H1 (cell line): ENCODE data around the gene FAF2. TPM values are rescaled to one million over a fixed set of nuclear protein-coding genes. Genes with fewer than 3 reads are reported as not detected.

ENCODE experiments used
- CTCF ChIA-PET: fragments of 300-600 bp; sonication (Branson Sonifier 250); formaldehyde crosslinking; loops from one replicate; lab custom pipeline; 2021; ENCODE audit not compliant: partially characterized antibody; lab: Charles Lee
- POLR2A ChIA-PET: fragments of 300-600 bp; sonication (Branson Sonifier 250); formaldehyde crosslinking; loops from one replicate; lab custom pipeline; 2021; ENCODE audit warnings: inconsistent platforms; ENCODE audit not compliant: partially characterized antibody; lab: Charles Lee
- DNase-seq, 2 experiments: peaks; one replicate each; pipeline versions ENCODE4 v3.0.0 to v3.0.0-alpha.2; 2010 to 2022; ENCODE audit warnings: low spot score in 2 of 2, low read depth in 1 of 2, mixed read lengths in 1 of 2
- FAIRE-seq: peaks from 2 replicates; lab custom pipeline; 2011; peaks lifted over from hg19 to GRCh38; lab: Jason Lieb, UNC
- H2AFZ ChIP-seq: 2 replicates; pipeline ENCODE4 v1.8.1; 2012; ENCODE audit warnings: low read length, inconsistent platforms
- H2AK5ac ChIP-seq: 2 replicates; pipeline ENCODE4 v1.6.1; 2013; ENCODE audit warnings: low read depth, low read length
- H2BK120ac ChIP-seq: replicated peaks from 2 replicates; pipeline ENCODE3; 2013; ENCODE audit warnings: low read depth, low read length, inconsistent platforms
- H2BK12ac ChIP-seq: 2 replicates; pipeline ENCODE4 v1.6.1; 2013; ENCODE audit warnings: low read depth, low read length
- H2BK15ac ChIP-seq: 2 replicates; pipeline ENCODE4 v1.6.1; 2013; ENCODE audit warnings: low read length
- H2BK20ac ChIP-seq: 2 replicates; pipeline ENCODE4 v1.6.1; 2013; ENCODE audit warnings: low read length
- H2BK5ac ChIP-seq: 2 replicates; pipeline ENCODE4 v1.6.1; 2013; ENCODE audit warnings: low read depth, low read length
- H3K14ac ChIP-seq: 2 replicates; pipeline ENCODE4 v1.6.1; 2013; ENCODE audit warnings: inconsistent platforms; ENCODE audit not compliant: insufficient read length
- H3K18ac ChIP-seq: 2 replicates; pipeline ENCODE4 v1.6.1; 2013; ENCODE audit warnings: low read length; ENCODE audit errors: extremely low read depth
- H3K23ac ChIP-seq: 2 replicates; pipeline ENCODE4 v1.6.1; 2013; ENCODE audit warnings: inconsistent platforms; ENCODE audit not compliant: insufficient read length
- H3K23me2 ChIP-seq: 2 replicates; pipeline ENCODE4 v1.6.1; 2013; ENCODE audit warnings: low read depth, low read length
- H3K27ac ChIP-seq: 2 replicates; pipeline ENCODE4 v1.6.1; 2011; ENCODE audit warnings: low read depth, low read length, inconsistent platforms
- H3K27me3 ChIP-seq, 4 experiments: replicated peaks in 1 of 4; 1 replicate in 1 of 4; 2 replicates in 3 of 4; pipeline versions ENCODE4 v1.6.1 to v1.8.1; 2011 to 2013; ENCODE audit warnings: low read length in 3 of 4, mild to moderate bottlenecking in 3 of 4, inconsistent platforms in 2 of 4, mixed read lengths in 2 of 4, moderate library complexity in 1 of 4; ENCODE audit not compliant: control insufficient read depth in 3 of 4, insufficient read depth in 3 of 4; ENCODE audit errors: extremely low read depth in 1 of 4
- H3K36me3 ChIP-seq, 4 experiments: 2 replicates each; pipeline versions ENCODE4 v1.6.1 to v1.8.1; 2011 to 2013; ENCODE audit warnings: mild to moderate bottlenecking in 4 of 4, low read length in 3 of 4, moderate library complexity in 2 of 4, control low read depth in 1 of 4, inconsistent platforms in 1 of 4; ENCODE audit not compliant: insufficient read depth in 4 of 4, control insufficient read depth in 2 of 4
- H3K4ac ChIP-seq: replicated peaks from 2 replicates; pipeline ENCODE3; 2013; ENCODE audit warnings: low read length, low read depth, mixed read lengths, inconsistent platforms; ENCODE audit not compliant: insufficient read length
- H3K4me1 ChIP-seq, 4 experiments: replicated peaks in 1 of 4; 1 replicate in 1 of 4; 2 replicates in 3 of 4; pipeline versions ENCODE4 v1.6.1 to v1.8.1; 2011 to 2013; ENCODE audit warnings: low read length in 3 of 4, inconsistent platforms in 2 of 4, mixed read lengths in 1 of 4; ENCODE audit not compliant: insufficient read depth in 4 of 4, control insufficient read depth in 3 of 4
- H3K4me2 ChIP-seq, 2 experiments: 2 replicates each; pipeline versions ENCODE4 v1.6.1 to v1.8.1; 2011 to 2013; ENCODE audit warnings: low read depth in 2 of 2, low read length in 2 of 2, control low read depth in 1 of 2, inconsistent platforms in 1 of 2, mild to moderate bottlenecking in 1 of 2; ENCODE audit not compliant: insufficient read depth in 1 of 2
- H3K4me3 ChIP-seq, 4 experiments: fragments of 200-600, 300-600 bp in 1 of 4; sonication (generic), shearing (Covaris generic), sonication (Bioruptor Twin) in 1 of 4; 2 replicates each; pipeline versions ENCODE4 v1.5.1 to v1.8.1; 2011 to 2016; ENCODE audit warnings: low read length in 4 of 4, low read depth in 3 of 4, control low read depth in 2 of 4, inconsistent platforms in 2 of 4, mild to moderate bottlenecking in 2 of 4, mixed read lengths in 1 of 4, moderate library complexity in 1 of 4; ENCODE audit not compliant: insufficient read depth in 2 of 4; ENCODE audit errors: extremely low read depth in 1 of 4
- H3K56ac ChIP-seq: replicated peaks from 2 replicates; pipeline ENCODE3; 2013; ENCODE audit warnings: low read depth, mild to moderate bottlenecking, mixed read lengths, low read length, inconsistent platforms; ENCODE audit not compliant: insufficient read length
- H3K79me1 ChIP-seq: 2 replicates; pipeline ENCODE4 v1.6.1; 2013; ENCODE audit warnings: low read depth, low read length, control low read depth
- H3K79me2 ChIP-seq, 2 experiments: 2 replicates each; pipeline versions ENCODE4 v1.6.1 to v1.8.1; 2012 to 2013; ENCODE audit warnings: low read length in 2 of 2, mild to moderate bottlenecking in 2 of 2, inconsistent platforms in 1 of 2; ENCODE audit not compliant: insufficient read depth in 2 of 2, control insufficient read depth in 1 of 2
- H3K9ac ChIP-seq, 4 experiments: replicated peaks in 1 of 4; 1 replicate in 1 of 4; 2 replicates in 3 of 4; pipeline versions ENCODE4 v1.6.1 to v1.8.1; 2011 to 2013; ENCODE audit warnings: low read depth in 3 of 4, low read length in 3 of 4, control low read depth in 2 of 4, mild to moderate bottlenecking in 2 of 4, moderate library complexity in 2 of 4, inconsistent platforms in 1 of 4; ENCODE audit errors: extremely low read depth in 1 of 4
- H3K9me3 ChIP-seq, 2 experiments: 2 replicates each; pipeline versions ENCODE4 v1.6.1 to v1.8.1; 2012 to 2013; ENCODE audit warnings: mild to moderate bottlenecking in 2 of 2, moderate library complexity in 2 of 2, control low read depth in 1 of 2, inconsistent platforms in 1 of 2, low read depth in 1 of 2, low read length in 1 of 2, mixed read lengths in 1 of 2; ENCODE audit not compliant: insufficient read depth in 2 of 2
- H4K20me1 ChIP-seq, 2 experiments: replicated peaks in 1 of 2; 2 replicates each; pipeline versions ENCODE3 to v1.8.1; 2011 to 2013; ENCODE audit warnings: inconsistent platforms in 2 of 2, low read length in 2 of 2, mild to moderate bottlenecking in 1 of 2; ENCODE audit not compliant: insufficient read depth in 2 of 2, control insufficient read depth in 1 of 2
- H4K5ac ChIP-seq: 2 replicates; pipeline ENCODE4 v1.6.1; 2013; ENCODE audit warnings: low read length, low read depth, mixed read lengths, inconsistent platforms; ENCODE audit not compliant: insufficient read length
- H4K8ac ChIP-seq: 2 replicates; pipeline ENCODE4 v1.8.0; 2013; ENCODE audit warnings: mild to moderate bottlenecking, moderate library complexity, low read length, inconsistent platforms; ENCODE audit not compliant: insufficient read depth; ENCODE audit errors: extremely low read depth
- H4K91ac ChIP-seq: replicated peaks from 2 replicates; pipeline ENCODE3; 2013; ENCODE audit warnings: low read length, mixed read lengths, inconsistent platforms; ENCODE audit not compliant: insufficient read length
- BCL11A ChIP-seq, 2 experiments: IDR thresholded peaks; one replicate each; pipeline ENCODE4 v1.6.1; 2011; ENCODE audit warnings: low read depth in 2 of 2, low read length in 2 of 2, mild to moderate bottlenecking in 2 of 2
- FOSL1 ChIP-seq: IDR thresholded peaks from 2 replicates; pipeline ENCODE4 v1.6.1; 2011; ENCODE audit warnings: mild to moderate bottlenecking, low read depth, low read length, moderate library complexity; ENCODE audit not compliant: insufficient read depth
- SIX5 ChIP-seq: IDR thresholded peaks from 2 replicates; pipeline ENCODE4 v1.6.1; 2011; ENCODE audit warnings: mild to moderate bottlenecking, low read depth, low read length
- WGBS, 2 experiments: shearing (Covaris generic) in 1 of 2; methylation state at CpG; one replicate each; pipeline versions ENCODE4 v1.1.6 to v1.1.7; 2013 to 2015; ENCODE audit warnings: low lambda C conversion rate in 2 of 2, mixed read lengths in 2 of 2, inconsistent platforms in 1 of 2, low coverage in 1 of 2, missing lambda C conversion rate in 1 of 2; ENCODE audit not compliant: insufficient replicate concordance in 2 of 2, insufficient coverage in 1 of 2, insufficient read length in 1 of 2; ENCODE audit errors: extremely low coverage in 1 of 2, missing lambda C conversion rate in 1 of 2; 5-methylcytosine and 5-hydroxymethylcytosine counted together
- polyA plus RNA-seq, 7 experiments: library from polyadenylated mRNA; depleted of rRNA in 3 of 7; stranded (reverse) in 5 of 7; unstranded in 2 of 7; fragments of >200 nt in 5 of 7; fragments of 200-250 nt in 2 of 7; gene quantifications; 1 replicate in 5 of 7; 2 replicates in 1 of 7; 4 replicates in 1 of 7; pipeline versions ENCODE4 v1.2.1 to v1.2.3, GENCODE V29; 2011 to 2013; ENCODE audit warnings: missing spikeins in 2 of 7, mixed read lengths in 2 of 7
- total RNA-seq: library from RNA; stranded (reverse); fragmentation: NEBNext Ultra II Directional; extraction: Animal tissue kit (Norgen Biotek cat#: 25700); gene quantifications from 2 replicates; pipeline ENCODE4 v1.2.1, GENCODE V29; 2021
- TF ChIP-seq, protein P1 (sequence below): IDR thresholded peaks from 2 replicates; pipeline ENCODE4 v1.6.1; 2012; ENCODE audit warnings: inconsistent platforms

FAF2 gene
- total and polyA plus RNA-seq, 2 of the 8 experiments (the other 6 are each of a cell fraction or from before 2014, with no cell fraction given), result 20.8 to 35.8 TPM

DNA sequence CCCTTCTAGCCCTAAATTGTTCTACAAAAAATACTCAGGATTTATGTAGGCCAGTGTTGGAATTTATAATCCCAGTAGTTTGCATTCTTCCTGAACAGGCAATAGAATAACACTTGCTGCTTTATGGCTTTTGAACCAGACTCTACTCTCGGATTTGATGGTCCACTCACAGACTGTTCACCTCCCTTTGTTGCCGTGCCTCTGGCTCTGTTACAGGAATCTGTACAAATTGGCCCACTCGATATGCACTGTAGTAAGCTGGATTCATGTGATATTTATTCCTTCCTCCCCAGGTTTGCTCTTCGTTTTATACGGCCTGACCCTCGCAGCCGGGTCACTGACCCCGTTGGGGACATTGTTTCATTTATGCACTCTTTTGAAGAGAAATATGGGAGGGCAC is 43.7 kb downstream of the FAF2 start:
- Histone ChIP-seq H3K4me2 (no peak overlapping the region), H2BK15ac (no peak overlapping the region), H3K79me2 (no peaks in the 10 kb centered on the region), H3K4me1 (no peaks in the 10 kb centered on the region), H3K79me1 (no peaks in the 10 kb centered on the region; the same call in 1 of the 2 replicates), H3K9ac (no peak overlapping the region), H2AFZ (no peak overlapping the region), H4K5ac (no peak overlapping the region), H3K23me2 (no peaks in the 10 kb centered on the region), H3K27ac (no peak overlapping the region), H2BK20ac (no peak overlapping the region), H3K36me3 (peaks cover 24 to 72% (median 56%) of the 10 kb centered on the region in 4 experiments), H4K20me1 (peaks cover 2 to 3% of the 10 kb centered on the region in 2 experiments), H3K14ac (no peak overlapping the region), H4K8ac (no peak overlapping the region; the same call in 1 of the 2 replicates), H3K4ac (no peak overlapping the region), H3K23ac (no peak overlapping the region), H2BK12ac (no peak overlapping the region), H3K9me3 (no peaks in the 10 kb centered on the region), H3K18ac (no peak overlapping the region), H2AK5ac (no peak overlapping the region), H3K4me3 (no peak overlapping the region), H3K56ac (no peak overlapping the region), H2BK5ac (no peak overlapping the region), H3K27me3 (no peaks in the 10 kb centered on the region), H2BK120ac (no peak overlapping the region), H4K91ac (no peak overlapping the region)
- ChIA-PET CTCF (interaction anchor here (0.9 kb wide), 2 partner anchors 8 to 87 kb away, joined by 4 read pairs; no protein-coding TSS in a partner anchor), POLR2A (interaction anchor here (1.0 kb wide), 1 partner anchor 42 kb away, joined by 3 read pairs; no protein-coding TSS in a partner anchor)
- no peak for FAIRE-seq
- WGBS, 2 experiments, result 89% methylated on average over 8 of the region's 8 CpGs; no CpG with 5 or more reads in 1 of the 2 experiments
- no peak for DNase-seq
- TF ChIP-seq BCL11A (IDR thresholded peaks at IDR 0.05; ENCODE audit: low read depth in 2 of 2, low read length in 2 of 2) (no peak), SIX5 (no peak), FOSL1 (no peak)
- TF ChIP-seq, protein P1, sequence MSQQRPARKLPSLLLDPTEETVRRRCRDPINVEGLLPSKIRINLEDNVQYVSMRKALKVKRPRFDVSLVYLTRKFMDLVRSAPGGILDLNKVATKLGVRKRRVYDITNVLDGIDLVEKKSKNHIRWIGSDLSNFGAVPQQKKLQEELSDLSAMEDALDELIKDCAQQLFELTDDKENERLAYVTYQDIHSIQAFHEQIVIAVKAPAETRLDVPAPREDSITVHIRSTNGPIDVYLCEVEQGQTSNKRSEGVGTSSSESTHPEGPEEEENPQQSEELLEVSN, result no peak
